Measurements from ENCODE around the gene NUMA1.
A peak's percentile ranks its signal among the peaks of the same experiment; 100 is the strongest.

The NUMA1 gene, protein sequence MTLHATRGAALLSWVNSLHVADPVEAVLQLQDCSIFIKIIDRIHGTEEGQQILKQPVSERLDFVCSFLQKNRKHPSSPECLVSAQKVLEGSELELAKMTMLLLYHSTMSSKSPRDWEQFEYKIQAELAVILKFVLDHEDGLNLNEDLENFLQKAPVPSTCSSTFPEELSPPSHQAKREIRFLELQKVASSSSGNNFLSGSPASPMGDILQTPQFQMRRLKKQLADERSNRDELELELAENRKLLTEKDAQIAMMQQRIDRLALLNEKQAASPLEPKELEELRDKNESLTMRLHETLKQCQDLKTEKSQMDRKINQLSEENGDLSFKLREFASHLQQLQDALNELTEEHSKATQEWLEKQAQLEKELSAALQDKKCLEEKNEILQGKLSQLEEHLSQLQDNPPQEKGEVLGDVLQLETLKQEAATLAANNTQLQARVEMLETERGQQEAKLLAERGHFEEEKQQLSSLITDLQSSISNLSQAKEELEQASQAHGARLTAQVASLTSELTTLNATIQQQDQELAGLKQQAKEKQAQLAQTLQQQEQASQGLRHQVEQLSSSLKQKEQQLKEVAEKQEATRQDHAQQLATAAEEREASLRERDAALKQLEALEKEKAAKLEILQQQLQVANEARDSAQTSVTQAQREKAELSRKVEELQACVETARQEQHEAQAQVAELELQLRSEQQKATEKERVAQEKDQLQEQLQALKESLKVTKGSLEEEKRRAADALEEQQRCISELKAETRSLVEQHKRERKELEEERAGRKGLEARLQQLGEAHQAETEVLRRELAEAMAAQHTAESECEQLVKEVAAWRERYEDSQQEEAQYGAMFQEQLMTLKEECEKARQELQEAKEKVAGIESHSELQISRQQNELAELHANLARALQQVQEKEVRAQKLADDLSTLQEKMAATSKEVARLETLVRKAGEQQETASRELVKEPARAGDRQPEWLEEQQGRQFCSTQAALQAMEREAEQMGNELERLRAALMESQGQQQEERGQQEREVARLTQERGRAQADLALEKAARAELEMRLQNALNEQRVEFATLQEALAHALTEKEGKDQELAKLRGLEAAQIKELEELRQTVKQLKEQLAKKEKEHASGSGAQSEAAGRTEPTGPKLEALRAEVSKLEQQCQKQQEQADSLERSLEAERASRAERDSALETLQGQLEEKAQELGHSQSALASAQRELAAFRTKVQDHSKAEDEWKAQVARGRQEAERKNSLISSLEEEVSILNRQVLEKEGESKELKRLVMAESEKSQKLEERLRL (N-terminal part only)

DNA sequence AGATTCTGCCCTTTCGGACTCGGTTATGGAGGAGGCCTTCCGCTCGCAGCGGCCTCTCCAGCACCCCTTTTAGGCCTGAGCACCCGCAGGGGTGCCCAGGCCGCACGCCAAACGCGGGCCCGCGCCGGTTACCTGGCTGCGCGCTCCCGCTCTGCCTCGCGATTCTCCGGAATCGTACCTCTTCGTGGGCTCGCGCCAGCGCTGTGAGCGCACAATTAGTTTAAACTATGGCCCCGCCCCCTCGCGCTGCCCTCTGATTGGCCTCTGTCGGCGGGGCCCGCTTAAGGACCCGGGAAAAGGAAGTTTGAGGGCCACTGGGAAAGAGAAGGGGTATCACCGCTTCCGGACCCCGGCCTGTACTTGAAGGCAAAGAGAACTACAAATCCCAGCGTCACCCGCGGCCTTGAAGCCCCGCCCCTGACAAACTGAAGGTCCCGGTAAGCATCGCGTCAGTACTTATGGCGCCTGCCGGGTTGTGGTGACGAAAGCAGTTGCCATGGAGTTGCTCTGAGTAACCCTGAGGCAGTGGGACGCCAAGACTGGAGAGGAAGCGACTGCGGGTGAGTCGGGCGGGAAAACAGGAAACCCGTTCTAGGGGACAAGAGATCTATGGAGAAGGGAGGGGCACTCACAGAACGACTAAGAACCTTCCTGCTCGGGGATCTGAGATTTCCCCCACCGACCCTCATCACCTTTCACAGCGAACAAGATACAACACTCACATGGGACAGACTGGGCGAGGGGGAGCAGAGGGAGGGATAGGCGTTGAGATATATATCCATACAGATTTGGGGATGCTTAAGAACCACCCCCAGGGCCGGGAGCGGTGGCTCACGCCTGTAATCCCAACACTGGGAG lies at the start of gene NUMA1, which contains the start of gene LRRC51:
Gene NUMA1 (minus strand): TSS at position 217 of the 858 bp plus-strand sequence. CDS start 44,599 bp downstream, outside the sequence.
Gene LRRC51 (plus strand): TSS at position 525 of the 858 bp plus-strand sequence. CDS start 8,234 bp downstream, outside the sequence.
- DNase-seq: peak; percentile 100

DNA sequence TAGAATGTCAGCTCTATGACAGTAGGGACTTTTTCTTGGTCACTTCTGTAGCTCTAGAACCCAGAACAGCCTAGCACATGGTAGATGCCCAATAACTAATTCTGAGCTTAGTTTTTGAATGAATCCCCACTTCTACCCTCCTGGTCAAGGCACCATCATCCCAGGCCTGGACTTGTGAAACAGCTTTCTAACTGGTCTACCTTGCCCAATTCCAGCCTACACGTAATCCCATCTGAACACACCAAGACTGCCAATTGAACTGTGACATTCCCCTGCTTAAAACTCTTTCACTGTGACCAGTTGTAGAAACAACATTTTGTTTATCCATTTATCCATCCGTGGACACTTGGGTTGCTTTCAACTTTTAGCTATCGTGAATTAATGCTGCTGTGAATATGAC lies 49.0 kb upstream of the NUMA1 start:
- DNase-seq: no peak

- DNase-seq: no peak
Observed at GRCh38 chr11:72127923-72128322, 47.6 kb upstream of the NUMA1 start.

GRCh38 chr11:72125956-72126355 lies 45.6 kb upstream of the NUMA1 start:
- DNase-seq: no peak

DNA sequence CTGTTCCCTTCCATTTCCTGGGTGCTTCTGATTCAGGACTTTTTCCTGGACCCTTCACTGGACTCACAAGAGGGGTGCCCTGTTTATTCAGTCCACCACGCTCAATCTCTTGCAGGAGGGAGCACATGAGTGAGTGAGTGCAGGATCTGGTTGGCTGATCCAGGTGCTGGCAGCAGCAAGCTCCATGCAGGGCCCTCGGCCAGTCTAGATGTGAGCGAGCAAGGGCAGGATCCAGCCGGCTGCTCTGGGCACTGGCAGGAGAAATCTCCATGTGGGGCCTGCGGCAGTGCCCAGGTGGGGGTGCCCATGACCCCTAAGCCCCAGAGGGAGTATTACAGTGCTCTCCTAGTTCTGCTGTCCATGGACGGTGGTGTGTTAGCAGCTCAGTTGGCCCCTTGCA lies 43.7 kb upstream of the NUMA1 start:
- no peak for DNase-seq

GRCh38 chr11:72123117-72123653 lies 42.8 kb upstream of the NUMA1 start:
- DNase-seq: no peak

DNA sequence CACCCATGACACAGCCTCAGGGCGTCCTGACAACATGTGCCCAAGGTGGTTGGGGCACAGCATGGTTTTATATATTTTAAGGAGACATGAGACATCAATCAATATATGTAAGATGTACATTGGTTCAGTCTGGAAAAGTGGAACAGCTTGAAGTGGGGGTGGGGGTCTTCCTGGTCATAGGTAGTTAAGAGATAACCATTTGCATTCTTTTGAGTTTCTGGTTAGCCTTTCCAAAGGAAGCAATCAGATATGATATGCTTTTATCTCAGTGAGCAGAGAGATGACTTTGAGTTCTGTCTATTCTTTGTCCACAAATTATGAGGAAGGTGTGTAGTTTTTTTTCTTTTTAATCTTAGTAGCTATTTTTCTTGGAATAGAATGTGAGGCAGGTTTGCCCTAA lies 42.3 kb upstream of the NUMA1 start:
- no peak for DNase-seq

- no peak for DNase-seq
Observed at GRCh38 chr11:72120930-72121329, 40.6 kb upstream of the NUMA1 start.

DNA sequence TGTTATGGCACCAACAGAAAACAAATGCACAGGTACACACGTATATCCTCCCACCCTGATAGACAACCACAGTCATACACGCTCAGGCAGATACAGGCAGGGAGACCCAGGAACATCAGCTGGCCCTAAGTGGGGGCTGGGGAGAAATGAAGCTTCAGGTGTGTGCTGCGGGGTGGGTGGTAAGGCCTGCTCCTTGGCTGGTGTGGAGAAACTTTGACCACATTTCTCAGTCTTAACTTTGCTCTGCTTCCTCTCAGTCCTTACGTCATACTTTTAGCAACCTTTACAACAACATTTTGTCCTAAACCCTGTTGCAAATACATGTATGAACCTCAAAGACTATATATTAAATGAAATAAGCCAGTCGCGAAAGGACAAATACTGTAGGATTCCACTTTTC lies 38.9 kb upstream of the NUMA1 start:
- DNase-seq: no peak

- no peak for DNase-seq
Observed at GRCh38 chr11:72116019-72116755, 35.8 kb upstream of the NUMA1 start.

DNA sequence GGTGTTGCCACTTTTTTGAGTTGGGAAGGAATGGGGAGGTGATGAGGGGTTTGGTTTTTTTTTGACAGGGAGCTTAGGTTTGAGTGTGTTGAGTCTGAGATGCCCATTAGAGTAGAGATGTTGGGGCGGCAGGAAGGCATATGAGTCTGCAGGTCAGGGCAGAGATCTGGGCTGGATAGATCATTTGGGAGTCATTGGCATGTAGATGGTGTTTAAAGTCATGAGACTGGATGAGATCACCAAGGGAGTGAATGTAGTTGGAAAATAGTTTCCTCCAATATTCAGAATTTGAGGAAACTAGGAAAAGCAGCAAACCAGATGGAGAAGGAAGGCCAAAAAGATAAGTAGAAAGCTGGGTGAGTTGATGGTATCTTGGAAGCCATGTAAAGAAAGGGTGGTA lies 34.2 kb upstream of the NUMA1 start:
- no peak for DNase-seq

DNA sequence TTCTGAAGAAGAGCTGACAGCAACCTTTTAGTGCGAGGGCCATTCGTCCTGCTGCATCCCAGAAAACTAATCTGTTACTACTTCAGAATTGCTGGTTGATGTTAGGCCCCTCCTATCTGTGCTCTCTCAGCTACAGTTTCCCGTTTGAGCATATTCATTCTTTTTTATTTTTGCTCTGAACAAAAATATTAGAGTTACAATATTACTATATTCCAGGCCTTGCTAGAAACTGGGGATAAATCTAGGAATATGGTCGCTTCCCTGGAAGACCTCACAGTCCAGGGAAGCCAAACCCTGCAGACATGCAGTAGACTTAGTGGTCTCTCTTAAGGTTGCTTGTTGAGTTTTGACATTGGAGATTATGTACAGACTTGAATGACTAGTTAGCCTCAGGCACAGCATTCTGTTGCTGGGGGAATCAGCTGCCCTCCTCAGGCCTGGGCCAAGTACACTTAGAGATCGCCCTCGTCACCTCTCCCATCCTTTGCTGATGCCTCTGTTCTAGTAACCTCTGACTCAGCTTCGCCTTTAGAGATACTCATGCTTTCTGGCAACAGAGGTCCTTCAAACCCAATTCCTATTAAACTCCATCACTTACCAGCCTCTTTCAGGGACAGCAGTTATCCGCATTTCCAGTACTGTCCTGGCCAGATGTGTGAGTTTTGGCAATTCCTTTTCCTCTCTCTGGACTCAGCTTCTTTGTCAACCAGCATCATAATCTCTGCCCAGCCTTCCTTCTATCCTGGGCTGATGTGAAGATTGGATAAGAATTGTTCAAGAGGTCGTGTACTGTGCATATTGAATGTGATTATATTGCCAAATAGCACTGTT lies 32.9 kb upstream of the NUMA1 start:
- no peak for DNase-seq

DNA sequence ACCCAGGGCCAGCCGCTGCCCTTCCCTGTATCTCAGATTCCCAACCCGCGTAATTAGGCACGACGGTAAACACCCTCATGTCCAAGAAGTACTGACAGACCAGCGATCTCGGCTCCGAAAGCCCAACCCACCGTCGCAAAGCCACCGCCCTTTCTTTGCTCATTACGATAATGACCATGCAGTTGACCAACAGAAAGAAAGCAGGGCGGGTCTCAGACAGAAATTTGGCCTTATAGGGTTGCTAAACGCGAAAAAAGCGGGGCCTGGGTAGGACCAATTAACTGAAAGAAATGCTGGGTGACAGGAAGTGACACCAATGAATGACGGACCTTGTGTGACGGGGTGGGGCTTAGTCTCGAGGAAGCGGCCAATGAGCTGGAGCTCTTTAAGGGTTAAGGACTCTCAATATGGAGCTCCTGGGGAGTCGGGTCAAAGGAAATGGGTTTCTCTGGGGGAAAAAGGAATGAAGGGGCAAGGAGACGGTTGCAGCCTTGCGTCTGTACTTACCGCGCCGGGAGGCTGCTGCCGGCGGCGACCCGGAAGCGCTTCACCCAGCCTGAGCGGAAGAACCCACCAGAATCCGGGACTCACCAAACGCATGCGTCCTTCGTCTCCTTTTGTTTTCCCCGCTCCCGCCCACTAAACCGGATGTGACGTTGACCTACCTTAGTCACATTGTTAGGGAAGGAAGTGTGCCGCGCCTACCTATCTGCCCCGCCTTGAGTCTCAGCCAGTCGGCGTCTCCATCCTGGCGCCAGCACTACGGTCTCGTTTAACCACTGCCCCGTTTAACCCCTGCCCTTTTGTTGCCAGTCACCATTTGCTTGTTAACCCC lies 32.0 kb upstream of the NUMA1 start, which contains the start of gene ANAPC15:
Gene ANAPC15 (minus strand): TSS at position 553 of the 835 bp plus-strand sequence. CDS start 1,419 bp downstream, outside the sequence.
- peak; percentile 98 for DNase-seq

DNA sequence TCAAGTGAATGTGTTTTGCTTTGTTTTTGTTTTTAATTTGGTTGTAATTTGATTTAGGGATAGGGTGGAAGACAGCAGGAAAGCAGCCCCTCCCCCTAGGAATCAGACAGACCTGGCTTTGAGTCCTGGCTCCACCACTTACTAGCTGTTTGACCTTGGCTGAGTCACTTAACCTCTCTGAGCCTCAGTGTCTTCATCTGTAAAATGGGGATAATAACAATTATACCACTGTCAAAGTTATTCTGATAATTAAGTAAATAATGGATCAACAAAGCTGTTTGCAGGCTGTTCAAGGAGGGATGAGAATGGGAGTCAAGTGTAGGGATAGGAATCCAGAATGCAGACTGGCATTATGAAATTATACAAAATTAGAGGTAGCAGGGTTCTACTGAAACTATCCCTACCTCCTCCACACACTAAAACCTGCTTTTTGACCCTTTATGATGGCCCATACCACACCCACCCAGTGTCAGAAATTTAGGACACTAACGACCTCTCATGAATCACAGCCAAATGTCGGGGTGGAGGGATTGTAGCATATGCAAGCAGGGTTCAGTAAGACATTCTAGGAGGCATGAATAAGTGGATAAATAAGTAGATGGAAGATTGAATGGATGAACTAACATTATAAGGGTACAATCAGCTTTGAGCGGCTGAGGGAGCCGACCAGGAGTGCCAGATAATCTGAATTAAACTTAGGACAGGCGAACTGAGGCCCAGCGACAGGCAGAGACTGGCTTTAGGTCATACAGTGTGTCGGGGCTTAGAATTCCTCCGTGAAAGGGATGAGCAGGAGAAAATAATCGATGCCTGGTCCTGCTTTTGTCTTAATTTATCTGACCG lies 31.2 kb upstream of the NUMA1 start:
- DNase-seq: no peak

DNA sequence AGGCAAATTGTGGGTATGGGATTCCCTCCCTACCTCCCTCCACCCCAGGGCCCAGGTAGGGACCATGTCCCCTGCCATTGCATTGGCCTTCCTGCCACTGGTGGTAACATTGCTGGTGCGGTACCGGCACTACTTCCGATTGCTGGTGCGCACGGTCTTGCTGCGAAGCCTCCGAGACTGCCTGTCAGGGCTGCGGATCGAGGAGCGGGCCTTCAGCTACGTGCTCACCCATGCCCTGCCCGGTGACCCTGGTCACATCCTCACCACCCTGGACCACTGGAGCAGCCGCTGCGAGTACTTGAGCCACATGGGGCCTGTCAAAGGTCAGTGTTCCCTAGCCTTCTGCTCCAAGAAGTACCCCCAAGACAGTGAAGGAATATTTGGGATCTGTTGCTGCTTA lies 25.5 kb upstream of the NUMA1 start, which contains the start of gene TOMT:
Gene TOMT (plus strand): TSS at position 37 of the 400 bp plus-strand sequence. CDS start 28 bp downstream, at position 65.
- DNase-seq: no peak

DNA sequence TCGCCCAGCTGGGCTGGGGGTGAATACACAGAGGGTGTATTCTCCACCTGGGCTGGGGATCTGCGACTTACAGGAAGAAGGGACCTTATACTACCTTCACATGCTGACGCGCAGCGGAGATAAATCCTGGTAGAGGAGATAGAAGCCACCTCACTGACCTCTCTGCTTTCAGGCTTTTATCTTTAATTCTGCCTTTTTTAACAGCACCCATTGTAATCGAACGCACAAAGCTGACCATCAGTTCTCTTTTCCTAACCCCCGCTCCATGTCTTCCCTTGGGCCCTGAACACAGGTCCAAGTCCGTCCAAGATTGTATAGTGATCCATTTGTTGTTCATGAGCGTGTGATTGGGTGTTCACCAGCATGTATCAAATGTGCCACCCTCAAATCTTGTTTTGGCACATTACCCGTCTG lies 23.4 kb upstream of the NUMA1 start:
- DNase-seq: no peak

DNA sequence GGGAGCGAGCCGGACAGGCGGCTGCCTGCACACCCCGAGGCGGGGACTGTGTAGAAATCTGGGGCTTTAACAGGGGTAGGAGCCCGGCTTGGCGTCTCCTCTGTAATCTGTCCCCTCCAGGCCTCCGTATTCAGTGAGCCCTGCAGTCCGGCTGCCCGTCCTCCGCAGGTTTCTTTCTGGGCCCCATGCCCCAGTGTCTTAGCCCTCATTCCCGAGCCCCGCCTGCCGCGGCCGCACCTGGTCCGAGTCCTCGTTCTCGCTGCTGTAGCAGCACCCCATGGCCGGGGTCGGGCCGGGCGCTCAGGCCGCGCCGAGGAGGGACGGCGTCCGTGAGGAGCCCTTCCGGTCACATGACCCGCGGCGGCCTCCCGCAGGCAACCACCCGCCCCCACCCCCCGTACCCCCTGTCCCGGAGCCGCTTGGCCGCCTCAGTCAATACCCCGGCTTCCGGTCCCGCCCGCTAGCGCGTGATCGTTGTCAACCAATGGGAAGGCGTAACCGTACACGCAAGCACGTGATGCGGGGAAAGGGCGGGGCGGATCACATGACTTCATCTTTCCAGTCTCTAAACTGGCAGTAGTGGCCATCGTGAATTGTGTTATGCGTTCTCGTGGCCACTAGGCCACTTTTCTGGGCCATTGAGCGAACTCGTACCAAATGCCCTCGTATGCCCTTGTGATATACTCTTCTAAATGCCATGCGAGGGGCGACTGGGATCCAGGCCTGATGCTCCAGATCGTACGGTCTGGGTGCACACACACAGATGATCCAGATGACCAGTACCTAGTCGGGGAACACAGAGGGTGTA lies 22.8 kb upstream of the NUMA1 start, which contains the start of gene LAMTOR1:
Gene LAMTOR1 (minus strand): TSS at position 352 of the 808 bp plus-strand sequence. CDS start 73 bp downstream, at position 279.
- peak; percentile 97 for DNase-seq
